Uterus (tissue), 4 donors: Measurements from ENCODE around the gene MXRA7. TPM values are rescaled to one million over a fixed set of nuclear protein-coding genes. Genes with fewer than 3 reads are reported as not detected.

Source experiments
- DNase-seq, 2 donors: peaks; one replicate each; pipeline ENCODE4 v3.0.0-alpha.2; 2019 to 2020
- H3K27ac ChIP-seq, 2 donors: fragments of 200-600 bp; sonication (generic); 1 replicate in 1 of 2; 2 replicates in 1 of 2; pipeline ENCODE4 v1.5.1; 2016 to 2018
- H3K27me3 ChIP-seq, 2 donors: fragments of 200-600 bp; sonication (generic); one replicate each; pipeline ENCODE4 v1.5.1; 2018 to 2019; ENCODE audit warnings: control low read depth in 1 of 2
- H3K36me3 ChIP-seq, 2 donors: fragments of 200-600 bp; sonication (generic); one replicate each; pipeline ENCODE4 v1.5.1; 2019; ENCODE audit warnings: control low read depth in 1 of 2
- H3K4me1 ChIP-seq, 2 donors: fragments of 200-600 bp; sonication (generic); one replicate each; pipeline ENCODE4 v1.5.1; 2018 to 2019; ENCODE audit warnings: control low read depth in 1 of 2
- H3K4me3 ChIP-seq, 2 donors: fragments of 200-600 bp; sonication (generic); 1 replicate in 1 of 2; 2 replicates in 1 of 2; pipeline ENCODE4 v1.5.1; 2018 to 2019; ENCODE audit warnings: mild to moderate bottlenecking in 1 of 2
- H3K9me3 ChIP-seq, 2 donors: fragments of 200-600 bp; sonication (generic); one replicate each; pipeline ENCODE4 v1.5.1; 2019; ENCODE audit warnings: control low read depth in 1 of 2
- CTCF ChIP-seq, 4 experiments: fragments of 200-600 bp in 2 of 4; fragments of 450-650 bp in 2 of 4; sonication (generic) in 2 of 4; IDR thresholded peaks; one replicate each; pipeline ENCODE4 v1.5.1; 2016 to 2019; ENCODE audit warnings: antibody characterized with exemption in 4 of 4, mild to moderate bottlenecking in 2 of 4, moderate library complexity in 1 of 4
- POLR2A ChIP-seq, 2 donors: fragments of 450-650 bp; IDR thresholded peaks; one replicate each; pipeline ENCODE4 v1.6.1; 2016; ENCODE audit warnings: antibody characterized with exemption in 2 of 2, mild to moderate bottlenecking in 1 of 2, moderate library complexity in 1 of 2
- intact Hi-C: fragments of 100-400 bp; cut with DNase I; formaldehyde crosslinking; loops from one replicate; pipeline ENCODE4 v1.15.1; 2023; ENCODE audit warnings: low total_unique reads
- total RNA-seq, 4 donors: library from RNA; depleted of rRNA in 3 of 4; stranded (reverse); fragments of >200 nt in 3 of 4; gene quantifications; one replicate each; pipeline versions ENCODE4 v1.1.0 to v1.2.4, GENCODE V29; 2014 to 2023
- donor health status: DM: yes; HTN: yes; CAD: no.

MXRA7 gene
- total RNA-seq, 4 donors from 2014 or later = 174 to 250 (median 197) TPM

GRCh38 chr17:76696763-76697701 is 13.7 kb downstream of the MXRA7 start:
- peaks cover 7 to 34% of the 10 kb centered on the region in 2 donors for H3K4me1 ChIP-seq
- peak overlapping the region; percentile 90 to 96 for H3K27ac ChIP-seq
- TF ChIP-seq CTCF (IDR thresholded peaks at IDR 0.05) (no peak), POLR2A (IDR thresholded peaks at IDR 0.05) (no peak)
- H3K4me3 ChIP-seq = no peak overlapping the region
- H3K27me3 ChIP-seq = no peaks in the 10 kb centered on the region
- no peaks in the 10 kb centered on the region for H3K36me3 ChIP-seq
- DNase-seq = no peak
- no peaks in the 10 kb centered on the region for H3K9me3 ChIP-seq
- intact Hi-C loops = no loop called here

GRCh38 chr17:76695059-76695831 is 15.5 kb downstream of the MXRA7 start:
- intact Hi-C loops = no loop called here

GRCh38 chr17:76691379-76692191 is 19.2 kb downstream of the MXRA7 start:
- Histone ChIP-seq H3K4me1 (peaks cover 3 to 15% of the 10 kb centered on the region in 2 donors), H3K27ac (peak overlapping the region in 1 of 2 donors; percentile 34), H3K27me3 (no peaks in the 10 kb centered on the region)

More at GRCh38 chr17:76695059-76695831, 15.5 kb downstream of the MXRA7 start:
- DNase-seq = no peak
- Histone ChIP-seq H3K4me1 (peaks cover 7 to 28% of the 10 kb centered on the region in 2 donors), H3K4me3 (no peak overlapping the region), H3K27ac (peak overlapping the region; percentile 28 to 96), H3K9me3 (no peaks in the 10 kb centered on the region), H3K36me3 (no peaks in the 10 kb centered on the region), H3K27me3 (no peaks in the 10 kb centered on the region)
- TF ChIP-seq CTCF (IDR thresholded peaks at IDR 0.05) = no peak
- no peak for TF ChIP-seq POLR2A (IDR thresholded peaks at IDR 0.05)

More at GRCh38 chr17:76691379-76692191, 19.2 kb downstream of the MXRA7 start:
- H3K9me3 ChIP-seq = no peaks in the 10 kb centered on the region
- TF ChIP-seq CTCF (IDR thresholded peaks at IDR 0.05) (no peak), POLR2A (IDR thresholded peaks at IDR 0.05) (no peak)
- intact Hi-C loops = no loop called here
- no peak overlapping the region for H3K4me3 ChIP-seq
- DNase-seq = no peak
- no peaks in the 10 kb centered on the region for H3K36me3 ChIP-seq
